Measurements from ENCODE around the gene PTPDC1.

Gene PTPDC1

DNA sequence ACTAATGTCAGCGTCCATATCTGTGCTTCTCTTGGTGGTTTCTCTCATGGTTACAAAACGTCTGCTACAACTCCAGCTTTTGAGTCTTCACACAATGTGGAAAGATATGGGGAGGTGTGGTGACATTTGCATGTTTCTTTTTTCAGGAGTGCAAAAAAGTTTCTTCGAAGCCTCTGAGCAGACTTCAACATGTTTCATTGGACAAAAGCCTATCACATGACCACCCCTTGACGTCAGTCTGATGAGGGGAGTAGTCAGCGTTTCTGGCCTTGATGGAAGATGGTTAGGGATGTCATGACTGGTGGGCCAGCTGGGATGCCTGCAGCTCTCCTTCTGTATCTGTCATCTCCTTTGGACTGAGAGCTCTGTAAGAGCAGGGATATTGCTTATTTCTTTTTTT is 61.4 kb downstream of the PTPDC1 start:
- DNase-seq: no peak

DNA sequence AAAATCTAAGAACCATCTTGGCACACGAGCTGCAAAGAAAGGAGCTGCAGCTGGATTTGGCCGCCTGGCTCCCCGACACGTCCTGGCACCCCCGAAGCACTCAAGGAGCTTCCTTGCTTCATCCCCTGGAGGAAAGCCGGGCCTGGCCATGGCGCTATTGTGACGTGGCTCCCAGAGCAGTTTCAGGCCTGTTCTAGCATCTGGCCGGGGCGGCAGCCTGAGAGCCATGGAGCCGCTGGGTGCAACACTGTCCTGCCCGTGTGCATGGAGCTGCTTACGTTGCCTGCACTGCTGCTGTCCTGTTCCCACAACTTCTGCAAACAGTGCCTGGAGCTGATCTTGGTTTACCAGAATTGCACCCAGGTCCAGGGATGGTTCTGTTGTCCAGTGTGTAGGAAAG is 63.5 kb downstream of the PTPDC1 start:
- DNase-seq: no peak

DNA sequence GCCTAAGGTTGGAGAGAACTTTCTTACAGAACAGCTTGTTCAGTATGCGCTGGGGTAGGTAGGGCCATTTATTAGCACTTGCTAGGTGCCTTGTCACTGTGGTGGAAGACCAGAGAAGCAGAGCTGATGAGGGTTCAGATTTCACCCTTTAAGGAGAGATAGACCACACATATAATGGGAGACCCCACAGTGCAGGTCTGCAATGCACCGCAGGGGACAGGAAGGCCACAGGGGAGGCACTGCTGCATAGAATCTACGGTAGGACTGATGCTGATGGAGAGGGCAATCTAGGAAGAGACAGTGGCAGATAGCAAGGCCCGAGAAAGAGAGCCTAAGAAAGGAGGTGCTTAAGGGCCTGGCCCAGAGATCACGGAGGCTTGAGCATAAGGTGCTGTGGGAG is 64.2 kb downstream of the PTPDC1 start:
- no peak for DNase-seq

DNA sequence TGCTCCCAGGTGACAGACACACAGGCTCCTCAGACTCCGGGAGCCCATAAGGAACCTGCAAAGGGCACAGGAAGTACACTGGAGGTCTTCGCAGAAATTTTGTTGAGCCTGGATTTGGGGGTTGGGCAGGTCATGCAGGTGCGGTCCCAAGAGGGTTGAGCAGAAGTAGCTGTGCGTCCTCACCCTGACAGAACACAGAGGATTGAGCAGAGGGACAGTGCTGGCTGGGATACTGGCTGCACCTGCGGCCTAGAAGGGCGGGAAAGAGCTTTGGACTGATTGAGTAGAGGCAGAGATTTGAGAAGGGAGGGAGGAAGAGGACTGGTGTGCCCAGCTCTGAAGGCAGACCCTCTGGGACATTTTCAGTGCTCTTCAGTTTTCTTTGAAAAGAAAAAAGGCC is 65.4 kb downstream of the PTPDC1 start:
- no peak for DNase-seq

DNA sequence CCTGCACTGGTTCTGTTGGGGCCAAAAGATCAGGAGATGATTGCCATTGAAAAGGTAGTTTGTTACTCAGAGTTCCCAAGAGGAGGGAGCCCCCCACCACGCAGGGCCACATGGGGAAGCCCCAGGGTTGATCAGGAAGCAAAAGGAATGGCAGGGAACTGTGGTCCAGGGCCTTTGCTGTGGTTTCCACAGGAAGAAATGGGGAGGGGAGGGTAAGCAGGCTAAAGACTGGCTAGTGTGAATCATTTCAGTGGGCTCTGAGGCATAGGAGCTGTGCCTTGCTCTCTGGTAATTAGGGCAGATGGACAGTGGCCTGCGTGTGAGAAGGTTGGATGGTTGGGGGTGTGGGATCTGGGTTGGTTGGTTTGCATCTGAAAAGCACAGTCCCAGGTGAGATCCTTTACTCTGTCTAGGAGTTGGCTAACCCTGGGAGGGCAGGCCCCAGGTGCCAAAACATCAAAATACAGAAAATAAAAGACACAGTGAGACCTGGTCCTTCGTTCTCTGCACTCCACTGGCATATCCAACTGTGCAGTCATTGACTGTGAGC is 66.1 kb downstream of the PTPDC1 start:
- no peak for DNase-seq

DNA sequence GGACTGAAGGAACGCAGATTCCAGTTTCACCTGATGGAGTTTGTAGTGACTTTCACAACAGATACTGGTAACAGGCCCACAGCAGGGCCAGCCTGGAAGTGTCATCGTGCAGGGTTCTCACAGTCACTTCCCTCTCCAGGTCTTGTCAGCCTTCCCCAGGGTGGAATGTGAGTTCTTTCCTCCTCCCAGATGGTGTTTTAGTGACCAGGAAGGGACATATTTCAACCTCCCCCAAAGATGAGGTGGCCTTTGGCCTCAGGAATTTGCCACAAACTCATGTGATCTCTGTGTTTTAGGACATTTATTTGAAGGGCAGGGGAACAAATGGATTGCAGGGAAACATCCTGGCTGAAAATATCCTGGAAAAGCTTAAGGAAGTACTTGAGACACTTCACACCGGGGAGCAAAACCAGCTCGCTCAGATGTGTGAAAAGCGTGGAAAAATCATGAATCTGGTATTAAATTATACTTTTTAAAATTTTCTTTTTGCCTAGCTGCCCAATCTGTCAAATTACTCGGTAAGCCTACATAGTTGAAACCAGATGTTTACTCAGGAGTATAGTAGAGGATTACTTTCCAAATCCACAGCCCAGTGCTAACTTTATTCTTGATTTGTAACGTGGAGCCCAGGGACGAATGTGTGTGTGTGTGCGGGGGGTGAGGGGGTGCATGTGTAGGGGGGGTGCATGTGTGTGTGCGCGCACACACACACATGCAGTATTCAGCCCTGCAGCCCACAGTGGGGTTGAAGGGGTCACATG is 66.8 kb downstream of the PTPDC1 start:
- DNase-seq: no peak

DNA sequence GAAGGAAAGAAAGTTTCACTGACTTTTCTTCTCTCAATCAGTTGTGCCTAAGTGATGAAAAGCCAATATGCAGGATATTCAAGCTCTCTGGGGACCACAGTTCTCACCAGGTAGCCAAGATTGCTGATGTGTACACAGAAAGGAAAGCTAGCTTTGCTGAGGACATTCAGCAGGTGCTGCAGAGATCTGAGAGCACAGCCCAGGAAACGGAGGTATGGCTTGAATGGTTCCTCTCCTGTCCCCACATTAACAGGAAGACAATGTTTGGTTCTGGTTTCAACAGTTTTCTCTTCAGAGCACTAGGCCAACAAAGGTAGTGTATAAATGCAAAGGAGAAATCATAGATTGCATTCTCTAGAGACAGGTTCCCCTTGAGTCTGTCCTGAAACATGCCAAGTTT is 69.6 kb downstream of the PTPDC1 start:
- DNase-seq: no peak

DNA sequence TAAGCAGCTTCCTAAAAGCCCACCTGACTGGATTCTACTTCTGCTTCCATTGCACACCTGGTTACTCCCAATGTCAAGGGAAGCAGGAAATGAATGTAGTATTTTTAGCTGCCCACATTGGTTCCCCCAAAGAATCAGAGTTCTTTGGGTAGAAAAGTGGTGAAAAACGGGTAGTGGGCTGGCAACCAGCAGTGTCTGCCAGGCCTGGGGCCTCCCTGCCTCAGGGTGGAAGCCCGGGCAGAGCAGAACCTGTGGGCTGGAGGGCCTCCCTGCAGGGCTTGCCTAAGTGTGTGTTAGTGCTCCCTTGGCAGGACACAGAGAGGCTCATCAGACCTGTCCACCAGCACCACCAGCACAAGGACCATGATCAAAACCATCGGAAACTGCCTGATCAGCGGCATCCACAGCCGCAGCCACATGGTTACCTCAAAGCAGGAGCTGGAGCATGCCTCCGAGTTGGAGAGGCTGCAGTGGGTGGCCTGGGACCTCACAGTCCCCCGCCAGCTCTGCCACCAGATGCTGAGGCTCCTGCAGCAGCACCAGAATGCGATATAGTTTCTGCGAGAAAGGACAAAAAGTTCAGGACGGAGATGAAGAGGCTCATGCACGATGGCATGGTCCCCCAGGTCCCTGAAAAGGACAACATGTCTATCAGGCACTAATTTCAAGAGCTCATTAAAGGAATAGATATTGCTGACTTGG is 72.2 kb downstream of the PTPDC1 start:
- no peak for DNase-seq

DNA sequence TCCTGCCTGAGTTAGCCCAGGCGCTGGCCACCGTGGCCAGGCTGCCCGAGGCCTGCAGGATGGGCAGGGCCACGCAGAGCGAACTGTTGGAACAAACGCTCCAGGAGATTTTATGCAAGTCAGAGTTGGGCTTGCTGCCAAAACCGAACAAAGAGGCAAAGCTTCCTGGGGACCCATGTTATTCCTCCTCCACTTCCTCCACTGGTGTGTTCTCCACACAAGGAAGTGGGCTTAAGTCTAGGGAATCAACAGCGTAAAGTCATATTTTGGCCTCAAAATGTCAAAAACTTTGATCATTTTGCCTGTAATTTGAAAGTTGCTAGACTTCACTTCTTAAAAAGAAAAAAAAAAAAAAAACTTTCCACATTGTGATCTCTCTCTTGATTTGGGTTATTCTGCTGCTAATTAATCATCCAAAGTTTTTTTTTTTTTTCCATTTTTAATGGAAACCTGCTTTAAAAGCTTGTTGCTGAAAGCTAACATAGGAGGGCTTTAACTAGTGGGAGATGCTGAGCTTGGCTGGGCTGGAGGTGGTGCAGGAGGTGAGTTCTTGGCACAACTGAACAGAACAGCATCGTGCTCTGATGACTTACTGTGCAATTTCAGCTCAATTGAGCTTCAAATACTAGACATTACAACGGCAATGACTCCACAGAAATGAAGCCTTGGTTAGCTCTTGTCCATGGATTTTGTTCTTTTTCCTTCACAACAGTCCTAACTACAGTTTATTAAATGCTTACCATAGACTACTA is 73.0 kb downstream of the PTPDC1 start:
- peak; percentile 55 for DNase-seq
